Renal cortical epithelial cell (primary cell): ENCODE data around the gene SYT12. TPM values are rescaled to one million over a fixed set of nuclear protein-coding genes. Genes with fewer than 3 reads are reported as not detected.

Experiments
- DNase-seq: peaks from one replicate; pipeline ENCODE4 v3.0.0-alpha.2; 2011; ENCODE audit warnings: low read depth
- total RNA-seq: library from RNA; depleted of rRNA; stranded (reverse); fragments of >200 nt; gene quantifications from 2 replicates; pipeline ENCODE4 v1.2.3, GENCODE V29; 2014

SYT12 gene
- total RNA-seq, 1 donor from 2014 or later: 10.6 TPM

GRCh38 chr11:67099831-67100324 is 76.9 kb downstream of the SYT12 start:
- no peak for DNase-seq

Other genes with a start within 250 kb of the SYT12 start
- 23.1 and 26.4 TPM in 2 replicates for gene RCE1, start 179.7 kb upstream of the SYT12 start, total RNA-seq
- gene LRFN4, start 166.1 kb upstream of the SYT12 start, total RNA-seq: 26.2 and 32.8 TPM in 2 replicates
- 5.4 and 9.5 TPM in 2 replicates for gene PC, start 64.8 kb upstream of the SYT12 start, total RNA-seq
- not detected in 2 replicates for gene C11orf86, start 47.8 kb upstream of the SYT12 start, total RNA-seq
- gene RHOD, start 33.7 kb downstream of the SYT12 start, total RNA-seq: 22.3 and 24.5 TPM in 2 replicates
- gene KDM2A, start 96.1 kb downstream of the SYT12 start, total RNA-seq: 24.7 and 92.4 TPM in 2 replicates
- gene GRK2, start 243.3 kb downstream of the SYT12 start, total RNA-seq: 32.3 and 71.8 TPM in 2 replicates